NCI-H446 (cell line): ENCODE results near the gene FBXO24.

Source experiments
- DNase-seq, 2 experiments: peaks; one replicate each; lab custom pipeline; 2025; lab: John Stamatoyannopoulos, UW

The FBXO24 gene

DNA sequence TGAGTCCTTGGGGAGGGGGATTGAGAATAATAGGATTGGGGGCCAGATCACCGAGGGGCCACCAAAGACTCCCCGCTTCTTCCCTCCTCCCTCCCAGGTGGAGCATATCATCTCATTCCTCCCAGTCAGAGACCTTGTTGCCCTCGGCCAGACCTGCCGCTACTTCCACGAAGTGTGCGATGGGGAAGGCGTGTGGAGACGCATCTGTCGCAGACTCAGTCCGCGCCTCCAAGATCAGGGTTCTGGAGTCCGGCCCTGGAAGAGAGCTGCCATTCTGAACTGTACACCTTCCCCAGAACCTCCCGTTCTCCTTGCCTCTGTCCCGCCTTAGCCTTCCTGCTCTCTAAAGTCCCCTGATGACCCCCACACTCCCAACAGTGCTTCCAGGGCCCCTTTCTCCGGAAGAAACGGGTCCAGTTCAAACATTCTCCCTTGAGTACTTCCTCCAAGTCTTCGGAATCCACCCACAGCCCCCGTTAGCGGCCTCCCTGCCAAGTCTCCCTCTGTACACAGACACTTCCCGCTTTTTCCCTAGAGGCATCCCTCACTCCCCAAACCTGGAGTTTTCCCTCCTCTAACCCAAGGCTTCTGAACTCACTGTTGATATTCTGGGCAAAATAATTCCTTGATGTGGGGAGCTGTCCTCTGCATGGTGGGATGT, 4.1 kb downstream of the FBXO24 start:
- DNase-seq, result no peak

DNA sequence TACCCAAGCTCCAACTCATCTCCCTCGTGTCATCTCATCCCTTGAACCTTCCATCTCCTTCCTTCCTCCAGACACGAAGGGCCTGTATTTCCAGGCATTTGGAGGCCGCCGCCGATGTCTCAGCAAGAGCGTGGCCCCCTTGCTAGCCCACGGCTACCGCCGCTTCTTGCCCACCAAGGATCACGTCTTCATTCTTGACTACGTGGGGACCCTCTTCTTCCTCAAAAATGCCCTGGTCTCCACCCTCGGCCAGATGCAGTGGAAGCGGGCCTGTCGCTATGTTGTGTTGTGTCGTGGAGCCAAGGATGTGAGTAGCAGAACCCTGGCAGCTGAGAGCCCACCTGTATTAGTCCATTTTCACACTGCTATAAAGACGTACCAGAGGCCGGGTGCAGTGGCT, 5.5 kb downstream of the FBXO24 start:
- DNase-seq, result no peak

DNA sequence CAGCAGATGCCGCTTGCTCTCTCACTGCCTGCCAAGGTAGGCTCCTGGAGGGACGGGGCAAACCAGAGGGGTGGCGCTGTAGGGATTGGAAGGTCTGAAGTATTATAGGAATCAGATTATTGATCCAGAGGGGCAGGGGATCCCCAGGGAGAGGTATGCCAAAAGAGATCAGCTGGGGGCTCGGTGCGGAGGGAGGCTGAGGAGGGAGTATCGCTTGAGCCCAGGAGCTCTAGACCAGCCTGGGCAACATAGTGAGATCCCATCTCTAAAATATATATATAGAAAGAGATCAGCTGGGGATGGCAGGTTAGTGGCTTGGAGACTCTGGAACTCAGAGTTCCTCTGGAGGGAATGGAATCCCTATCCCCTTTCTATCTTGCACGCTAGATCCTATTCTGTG, 9.1 kb downstream of the FBXO24 start:
- DNase-seq, result no peak

DNA sequence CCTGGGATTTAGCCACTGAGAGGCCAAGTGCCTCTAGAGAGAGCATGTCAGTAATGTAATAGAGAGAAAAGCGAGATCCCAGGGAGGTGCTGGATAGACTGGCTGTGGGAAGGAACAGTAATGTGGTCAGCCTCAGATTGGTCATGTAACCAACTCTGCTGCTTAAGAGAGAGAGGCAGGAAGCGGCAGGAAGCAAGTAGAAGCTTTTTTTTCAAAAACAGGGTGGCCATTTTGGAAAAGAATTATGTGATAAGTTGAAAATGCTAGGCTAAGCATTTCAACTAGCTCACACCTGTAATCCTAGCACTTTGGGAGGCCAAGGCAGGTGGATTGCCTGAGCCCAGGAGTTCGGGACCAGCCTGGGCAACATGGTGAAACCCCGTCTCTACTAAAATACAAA, 12.3 kb downstream of the FBXO24 start:
- DNase-seq, result no peak

DNA sequence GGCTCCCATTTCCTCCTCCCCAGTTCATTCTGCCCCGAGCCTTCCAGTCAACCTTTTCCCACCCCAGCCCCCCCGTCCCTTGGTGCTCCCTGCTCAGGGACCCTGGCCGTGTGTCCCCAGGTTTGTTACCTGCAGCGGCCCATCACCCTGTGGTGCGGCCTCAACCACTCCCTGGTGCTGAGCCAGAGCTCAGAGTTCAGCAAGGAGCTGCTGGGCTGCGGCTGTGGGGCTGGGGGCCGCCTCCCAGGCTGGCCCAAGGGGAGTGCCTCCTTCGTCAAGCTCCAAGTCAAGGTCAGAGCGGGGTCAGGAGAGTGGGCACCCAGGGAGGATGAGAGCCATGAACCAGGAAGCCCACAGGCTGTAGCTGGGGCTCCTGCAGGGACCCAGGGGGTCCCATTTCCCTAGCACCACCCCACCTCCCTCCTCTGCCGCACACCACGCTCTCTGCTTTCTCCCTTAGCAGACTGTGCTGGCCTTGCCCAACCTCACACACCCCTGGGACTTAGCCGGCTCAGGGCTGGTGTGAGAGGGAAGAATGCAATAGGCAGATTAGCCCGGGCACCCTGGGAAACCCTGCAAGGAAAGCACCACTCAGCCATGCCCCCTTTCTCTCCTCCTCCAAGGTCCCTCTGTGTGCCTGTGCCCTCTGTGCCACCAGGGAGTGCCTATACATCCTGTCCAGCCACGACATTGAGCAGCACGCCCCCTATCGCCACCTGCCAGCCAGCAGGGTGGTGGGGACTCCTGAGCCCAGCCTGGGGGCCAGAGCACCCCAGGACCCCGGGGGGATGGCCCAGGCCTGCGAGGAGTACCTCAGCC, 14.0 kb downstream of the FBXO24 start:
- no peak for DNase-seq

DNA sequence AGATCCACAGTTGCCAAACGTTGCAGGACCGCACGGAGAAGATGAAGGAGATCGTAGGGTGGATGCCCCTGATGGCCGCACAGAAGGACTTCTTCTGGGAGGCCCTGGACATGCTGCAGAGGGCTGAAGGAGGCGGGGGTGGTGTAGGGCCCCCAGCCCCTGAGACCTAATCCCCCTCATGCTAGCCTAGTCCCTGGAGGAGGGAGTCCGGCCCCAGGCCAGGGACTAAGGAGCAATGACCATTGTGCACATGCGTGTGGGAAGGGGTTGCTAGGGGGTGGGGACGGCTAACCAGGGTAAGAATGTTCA, 14.6 kb downstream of the FBXO24 start:
- DNase-seq, result no peak

DNA sequence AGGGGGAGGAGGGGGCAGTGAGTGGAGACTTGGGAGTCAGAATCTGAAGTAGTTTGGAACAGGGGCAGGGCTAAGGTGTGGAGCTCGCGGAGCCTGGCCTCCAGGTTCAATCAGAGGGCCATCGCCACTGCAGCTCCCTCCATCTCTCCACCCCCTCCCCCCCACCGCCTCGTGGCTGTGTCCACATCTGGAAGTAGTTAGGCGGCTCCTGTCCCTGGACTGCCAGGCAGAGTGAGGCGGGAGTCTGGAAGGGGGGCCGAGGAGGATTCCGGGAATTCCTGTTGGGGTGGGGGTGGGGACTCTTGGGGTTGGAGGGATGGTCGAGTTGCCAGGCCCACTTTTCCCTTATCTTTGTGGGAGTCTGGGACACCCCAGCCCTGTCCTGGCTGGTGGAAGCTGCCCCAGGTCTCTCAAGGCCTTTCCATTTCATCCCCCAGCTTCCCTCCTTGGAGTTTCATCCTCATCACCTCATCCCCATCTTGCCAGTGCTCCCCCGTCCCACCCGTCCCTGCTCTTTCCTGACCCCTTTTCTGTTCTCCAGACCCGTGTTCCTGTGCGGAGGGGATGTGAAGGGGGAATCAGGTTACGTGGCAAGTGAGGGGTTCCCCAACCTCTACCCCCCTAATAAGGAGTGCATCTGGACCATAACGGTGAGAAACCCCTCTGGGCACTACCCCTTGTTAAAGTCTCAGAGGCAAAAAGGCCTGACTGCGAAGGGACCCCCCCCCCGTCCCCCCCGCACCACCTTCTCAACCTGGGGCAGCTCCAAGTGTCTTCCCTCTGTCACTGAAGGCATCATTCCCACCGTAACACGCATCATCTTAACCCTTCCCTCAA, 17.0 kb downstream of the FBXO24 start:
- no peak for DNase-seq

DNA sequence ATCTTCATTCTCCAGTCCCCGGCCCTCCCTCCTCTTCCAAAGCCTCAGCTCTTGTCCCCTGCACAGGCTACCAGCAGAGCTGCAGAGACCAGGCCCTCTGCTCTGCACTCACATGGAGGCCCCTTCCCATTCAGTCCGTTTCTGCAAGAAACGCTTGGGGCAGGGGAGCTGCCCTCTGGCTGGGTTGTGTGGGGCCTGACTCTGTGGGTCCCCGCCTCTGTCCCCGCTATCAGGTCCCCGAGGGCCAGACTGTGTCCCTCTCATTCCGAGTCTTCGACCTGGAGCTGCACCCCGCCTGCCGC, 17.5 kb downstream of the FBXO24 start:
- no peak for DNase-seq

DNA sequence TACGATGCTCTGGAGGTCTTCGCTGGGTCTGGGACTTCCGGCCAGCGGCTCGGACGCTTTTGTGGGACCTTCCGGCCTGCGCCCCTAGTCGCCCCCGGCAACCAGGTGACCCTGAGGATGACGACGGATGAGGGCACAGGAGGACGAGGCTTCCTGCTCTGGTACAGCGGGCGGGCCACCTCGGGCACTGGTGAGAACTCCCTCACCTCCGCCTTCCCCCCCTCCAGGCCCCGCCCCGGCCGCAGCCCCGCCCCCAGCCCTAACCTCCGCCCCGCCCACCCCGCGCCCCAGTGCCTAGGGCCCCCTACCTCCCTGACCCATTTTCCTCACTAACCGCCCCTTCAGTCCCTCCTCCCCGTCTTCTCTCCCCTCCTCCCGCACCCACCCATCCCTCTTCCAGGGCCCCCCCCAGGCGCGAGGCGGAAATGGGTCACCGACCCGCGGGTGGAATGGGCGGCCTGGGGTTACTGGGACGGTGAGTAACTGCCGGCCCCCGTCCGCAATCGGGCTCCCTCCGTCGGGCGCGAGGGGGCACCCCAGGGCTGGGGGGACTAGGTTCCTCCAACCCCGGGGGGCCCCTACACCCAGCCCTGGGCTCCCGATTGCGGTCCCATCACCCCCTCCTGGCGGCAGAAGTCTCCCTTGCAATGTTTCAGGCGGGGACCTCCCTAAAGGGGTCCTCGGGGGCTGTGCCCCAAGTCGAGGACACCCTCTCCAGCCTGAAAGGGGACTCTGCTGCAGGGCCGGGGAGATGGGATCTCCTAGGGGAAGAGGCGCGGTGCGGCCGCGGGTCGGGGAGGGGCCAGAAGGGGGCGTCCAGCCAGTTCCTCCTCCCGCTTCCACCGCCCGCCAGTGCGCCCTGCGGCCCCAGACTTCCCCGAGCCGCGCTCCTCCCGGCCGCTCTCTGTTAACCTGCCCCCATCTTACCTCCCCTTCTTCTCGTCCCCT, 18.2 kb downstream of the FBXO24 start:
- peak; percentile 15 to 52 for DNase-seq

DNA sequence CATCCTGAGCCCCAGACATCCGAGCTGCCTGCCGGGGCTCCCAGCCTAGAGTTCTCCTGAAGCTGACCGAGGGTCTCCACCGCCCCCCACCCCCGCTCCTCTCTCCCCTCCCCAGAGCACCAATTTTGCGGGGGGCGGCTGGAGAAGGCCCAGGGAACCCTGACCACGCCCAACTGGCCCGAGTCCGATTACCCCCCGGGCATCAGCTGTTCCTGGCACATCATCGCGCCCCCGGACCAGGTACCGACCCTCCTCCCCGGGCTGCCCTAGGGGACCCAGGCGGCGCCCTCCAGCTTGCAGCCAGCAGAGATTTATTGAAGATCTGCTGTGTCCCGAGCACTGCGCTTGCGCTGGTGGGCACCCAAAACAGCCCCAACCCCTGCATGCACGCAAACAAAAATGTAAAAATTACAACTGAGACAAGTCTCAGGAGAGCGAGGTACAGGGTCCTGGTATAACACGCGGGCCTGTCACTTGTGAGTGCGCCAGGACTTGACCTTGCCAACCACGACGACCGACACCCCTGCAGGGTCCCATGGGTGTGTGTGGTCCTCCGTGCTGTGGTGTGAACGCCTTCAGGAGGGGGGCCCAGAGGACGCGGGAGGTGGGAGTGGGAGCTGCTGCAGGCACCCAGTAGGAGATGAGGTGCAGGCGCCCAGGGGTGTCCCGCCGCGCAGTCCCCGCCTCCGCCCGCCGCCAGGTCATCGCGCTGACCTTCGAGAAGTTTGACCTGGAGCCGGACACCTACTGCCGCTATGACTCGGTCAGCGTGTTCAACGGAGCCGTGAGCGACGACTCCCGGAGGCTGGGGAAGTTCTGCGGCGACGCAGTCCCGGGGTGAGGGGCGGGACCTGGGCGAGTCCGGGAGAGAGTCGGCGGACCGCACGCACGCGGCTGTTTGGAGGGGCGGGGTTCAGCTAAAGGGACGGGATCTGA, 19.1 kb downstream of the FBXO24 start:
- no peak for DNase-seq

DNA sequence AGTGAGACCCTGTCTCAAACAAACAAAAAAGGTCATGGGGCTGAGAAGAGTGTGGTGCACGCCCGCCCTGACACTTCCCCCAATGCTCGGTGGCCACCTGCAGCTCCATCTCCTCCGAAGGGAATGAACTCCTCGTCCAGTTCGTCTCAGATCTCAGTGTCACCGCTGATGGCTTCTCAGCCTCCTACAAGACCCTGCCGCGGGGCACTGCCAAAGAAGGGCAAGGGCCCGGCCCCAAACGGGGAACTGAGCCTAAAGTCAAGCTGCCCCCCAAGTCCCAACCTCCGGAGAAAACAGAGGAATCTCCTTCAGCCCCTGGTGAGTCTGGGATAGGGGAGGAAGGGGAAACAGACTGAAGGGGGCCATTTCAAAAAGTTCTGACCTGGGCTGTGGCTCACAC, 20.2 kb downstream of the FBXO24 start:
- no peak for DNase-seq

DNA sequence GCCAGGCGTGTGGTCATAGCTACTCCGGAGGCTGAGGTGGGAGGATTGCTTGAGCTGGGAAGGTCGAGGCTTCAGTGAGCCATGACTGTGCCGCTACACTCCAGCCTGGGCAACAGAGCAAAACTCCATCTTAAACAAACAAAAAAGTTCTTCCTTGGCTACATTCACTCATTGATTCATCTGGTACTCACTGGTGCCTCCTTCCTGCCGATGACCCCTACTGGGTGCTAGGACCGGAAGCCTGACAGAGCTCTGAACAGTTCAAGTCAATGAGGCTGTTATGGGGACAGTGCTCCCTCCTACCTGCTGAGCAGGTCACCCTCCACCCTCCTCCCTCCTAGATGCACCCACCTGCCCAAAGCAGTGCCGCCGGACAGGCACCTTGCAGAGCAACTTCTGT, 21.0 kb downstream of the FBXO24 start:
- DNase-seq, result no peak

DNA sequence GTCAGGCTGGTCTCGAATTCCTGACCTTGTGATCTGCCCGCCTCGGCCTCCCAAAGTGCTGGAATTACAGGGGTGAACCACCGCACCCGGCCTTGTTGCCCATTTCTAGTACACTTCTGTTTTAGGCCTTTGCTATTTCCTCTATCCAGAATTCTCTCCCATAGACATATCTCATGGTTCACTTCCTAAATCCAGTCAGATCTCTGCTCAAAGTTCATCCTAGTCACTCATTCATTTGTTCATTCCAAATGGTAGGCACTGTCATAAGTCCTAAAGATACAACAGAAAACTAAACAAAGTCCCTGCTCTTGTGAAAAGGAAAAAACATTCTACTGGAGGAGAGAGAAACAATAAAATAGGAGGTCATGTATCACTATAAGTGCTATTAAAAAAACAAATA, 23.8 kb downstream of the FBXO24 start:
- no peak for DNase-seq

DNA sequence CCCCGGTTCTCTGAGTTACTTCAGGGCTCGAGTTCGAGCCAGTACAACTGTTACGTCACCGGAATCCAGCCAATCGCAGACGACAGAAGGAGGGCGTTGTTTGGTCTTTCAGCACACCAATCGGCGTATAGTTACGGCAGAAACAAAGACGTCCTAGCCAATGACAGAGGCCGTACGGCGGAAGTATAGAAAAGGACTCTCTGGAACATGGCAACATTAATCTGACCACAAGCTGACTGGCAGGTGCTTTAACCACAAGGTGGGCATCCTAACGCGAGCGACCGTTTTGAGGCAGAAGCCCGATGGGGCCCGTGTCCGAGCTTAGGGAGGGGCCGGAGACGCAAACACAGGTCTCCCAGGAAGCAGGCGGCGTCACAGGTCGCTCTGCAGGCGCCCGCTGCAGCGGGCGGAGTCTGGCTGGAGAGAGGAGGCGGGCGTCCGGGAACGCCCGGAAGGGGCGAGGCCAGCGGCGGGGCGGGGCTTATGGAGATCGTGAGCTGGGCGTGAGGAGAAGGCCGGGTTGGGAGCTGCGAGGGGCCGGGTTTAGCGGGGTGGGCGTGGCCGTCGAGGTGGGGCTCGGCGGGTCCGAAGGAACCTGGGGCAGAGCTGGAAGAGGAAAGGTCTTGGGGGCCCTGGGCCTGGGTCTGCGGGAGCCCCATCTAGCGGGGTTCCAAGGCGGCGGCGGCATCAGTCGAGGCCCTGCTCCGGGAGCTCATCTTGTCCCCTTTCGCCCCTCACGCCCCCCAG, 26.0 kb downstream of the FBXO24 start, which contains the start of gene MOSPD3:
TSS of gene MOSPD3 (plus strand) at position 558 of the 747 bp plus-strand sequence. CDS start 252 bp downstream, outside the sequence.
- peak; percentile 93 to 98 for DNase-seq

DNA sequence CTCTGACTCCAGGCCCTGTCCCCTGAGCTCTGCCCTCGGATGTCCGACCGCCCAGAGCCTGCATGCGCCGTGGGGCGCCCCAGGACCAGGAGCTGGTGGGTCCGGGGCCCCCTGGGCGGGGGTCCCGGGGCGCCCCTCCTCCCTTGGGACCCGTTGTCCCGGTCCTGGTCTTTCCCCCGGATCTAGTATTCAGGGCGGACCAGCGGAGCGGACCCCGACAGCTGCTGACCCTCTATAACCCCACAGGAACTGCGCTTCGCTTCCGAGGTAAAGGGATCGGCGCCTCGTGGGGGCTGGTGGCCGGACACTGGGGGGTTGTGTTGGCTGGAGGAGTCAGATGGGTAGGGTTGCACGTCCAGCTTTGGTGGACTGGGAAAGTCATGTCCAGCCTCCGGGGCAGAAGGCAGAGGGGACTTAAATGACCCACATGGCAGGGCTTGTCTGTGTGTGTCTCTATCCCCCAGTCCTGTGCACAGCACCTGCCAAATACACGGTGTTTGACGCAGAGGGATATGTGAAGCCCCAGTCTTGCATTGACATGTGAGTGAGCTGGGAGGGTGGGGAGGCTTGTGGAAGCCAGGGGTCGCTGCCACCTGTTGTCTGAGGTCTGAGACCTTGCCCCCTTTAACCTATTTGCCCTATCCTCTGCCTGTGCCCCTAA, 26.7 kb downstream of the FBXO24 start:
- DNase-seq, result no peak

DNA sequence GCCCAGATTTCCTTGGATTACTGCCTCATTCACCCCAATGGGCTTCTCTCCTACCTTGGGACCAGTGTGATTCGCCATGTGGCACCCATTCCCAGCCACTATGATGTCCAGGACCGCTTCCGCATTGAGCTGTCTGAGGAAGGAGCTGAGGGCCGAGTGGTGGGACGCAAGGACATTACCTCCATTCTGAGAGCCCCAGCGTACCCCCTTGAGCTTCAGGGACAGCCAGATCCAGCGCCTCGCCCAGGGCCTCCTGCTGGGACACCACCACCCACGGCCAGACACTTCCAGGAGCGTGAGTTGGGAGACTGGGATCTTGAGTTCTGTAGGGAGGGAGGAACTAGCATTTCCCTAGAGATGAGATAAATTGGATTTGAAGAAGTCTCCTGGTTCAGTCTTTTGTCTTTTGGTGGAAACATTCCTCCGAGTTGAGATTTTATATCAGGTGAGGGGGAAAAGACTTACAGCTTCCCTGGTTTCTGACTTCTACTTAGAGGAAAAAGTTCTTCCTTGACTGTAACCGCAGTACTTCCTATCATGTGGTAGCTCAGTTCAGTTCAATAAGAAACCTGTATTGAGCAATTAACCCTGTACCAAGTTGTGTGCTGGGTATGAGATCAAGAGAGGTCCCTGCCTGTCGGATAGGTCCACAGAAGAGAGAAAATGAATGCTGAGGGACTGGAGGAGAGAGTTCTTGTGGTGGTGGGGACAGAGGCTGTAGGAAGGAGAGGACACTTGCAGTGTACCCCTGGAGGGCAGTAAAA, 27.5 kb downstream of the FBXO24 start:
- no peak for DNase-seq

DNA sequence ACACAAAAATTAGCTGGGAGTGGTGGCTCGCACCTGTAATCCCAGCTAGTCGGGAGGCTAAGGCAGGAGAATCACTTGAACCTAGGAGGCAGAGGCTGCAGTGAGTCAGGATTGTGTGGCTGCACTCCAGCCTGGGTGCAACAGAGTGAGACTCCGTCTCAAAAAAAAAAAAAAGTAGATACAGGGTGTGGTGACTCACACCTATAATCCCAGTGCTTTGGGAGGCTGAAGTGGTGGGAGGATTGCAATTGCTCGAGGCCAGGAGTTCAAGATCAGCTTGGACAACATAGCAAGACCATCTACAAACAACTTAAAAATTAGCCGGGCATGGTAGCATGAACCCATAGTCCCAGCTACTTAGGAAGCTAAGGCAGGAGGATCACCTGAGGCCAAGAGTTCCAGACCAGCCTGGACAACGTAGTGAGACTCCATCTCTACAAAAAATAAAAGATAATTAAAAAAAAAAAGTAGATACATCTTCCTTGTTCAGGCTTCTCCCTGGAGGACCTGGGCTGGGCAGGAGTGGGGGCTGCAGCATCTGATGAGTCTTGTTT, 28.3 kb downstream of the FBXO24 start:
- DNase-seq, result no peak

DNA sequence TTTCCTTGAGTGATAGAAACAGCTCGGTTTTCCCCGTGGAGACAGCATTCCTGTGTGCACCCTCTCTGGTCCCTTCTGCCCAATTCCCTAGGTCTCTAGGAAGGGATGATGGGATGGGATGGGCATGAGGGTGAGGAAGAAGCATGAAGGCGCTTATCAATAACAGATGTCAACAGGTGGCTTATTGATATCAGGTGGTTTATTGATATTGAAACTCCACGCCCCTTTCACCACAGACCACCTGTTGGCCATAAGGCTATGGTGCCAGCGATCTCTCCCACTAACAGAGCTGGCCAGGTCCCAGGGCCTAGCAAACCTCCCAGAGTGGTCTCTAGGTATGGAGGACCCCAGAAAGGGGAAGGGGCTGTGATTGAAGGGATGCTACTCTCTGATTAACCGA, 34.1 kb downstream of the FBXO24 start:
- no peak for DNase-seq
